ENCODE data around the gene NAA60.
"Not testable (repeated sequence)": the region's sequence is repeated elsewhere in the genome, so short reads cannot be mapped to it uniquely, and the experiment has no call there.

NAA60 gene

DNA sequence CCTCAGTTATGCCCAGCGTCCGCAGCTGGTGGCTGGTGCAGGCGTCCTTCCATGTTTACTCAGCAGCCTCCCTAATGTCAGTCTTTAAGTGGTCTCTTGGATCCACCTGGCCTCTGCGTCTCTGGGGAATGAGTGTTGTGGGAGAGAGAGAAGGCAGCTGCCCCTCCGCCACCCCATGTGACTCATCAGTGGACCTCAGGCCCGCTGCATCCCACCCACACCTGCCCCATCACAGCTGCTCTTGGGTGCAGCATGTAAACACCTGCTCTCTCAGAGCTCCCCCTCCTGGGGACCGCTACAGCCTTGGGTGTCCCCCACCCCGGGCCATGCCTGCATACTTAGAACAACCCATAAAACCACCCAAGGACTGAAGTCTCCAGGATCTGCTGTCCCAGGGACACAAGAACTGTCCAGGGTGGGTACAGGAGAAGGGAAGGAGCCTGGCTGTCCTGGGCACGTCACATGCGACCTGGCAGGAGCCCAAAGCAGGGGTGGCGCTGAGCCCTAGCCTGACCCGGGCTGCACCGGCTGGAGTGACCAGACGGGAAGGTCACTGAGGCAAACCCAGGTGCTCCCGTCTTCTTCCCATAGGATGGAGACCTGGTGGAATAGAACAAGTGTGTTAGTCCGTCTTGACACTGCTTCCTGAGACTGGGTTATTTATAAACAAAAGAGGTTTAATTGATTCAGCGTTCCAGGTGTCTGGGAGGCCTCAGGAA lies 47.6 kb downstream of the NAA60 start:
- no peak for DNase-seq (ENCODE audit: low read depth)
- TF ChIP-seq, protein P1, sequence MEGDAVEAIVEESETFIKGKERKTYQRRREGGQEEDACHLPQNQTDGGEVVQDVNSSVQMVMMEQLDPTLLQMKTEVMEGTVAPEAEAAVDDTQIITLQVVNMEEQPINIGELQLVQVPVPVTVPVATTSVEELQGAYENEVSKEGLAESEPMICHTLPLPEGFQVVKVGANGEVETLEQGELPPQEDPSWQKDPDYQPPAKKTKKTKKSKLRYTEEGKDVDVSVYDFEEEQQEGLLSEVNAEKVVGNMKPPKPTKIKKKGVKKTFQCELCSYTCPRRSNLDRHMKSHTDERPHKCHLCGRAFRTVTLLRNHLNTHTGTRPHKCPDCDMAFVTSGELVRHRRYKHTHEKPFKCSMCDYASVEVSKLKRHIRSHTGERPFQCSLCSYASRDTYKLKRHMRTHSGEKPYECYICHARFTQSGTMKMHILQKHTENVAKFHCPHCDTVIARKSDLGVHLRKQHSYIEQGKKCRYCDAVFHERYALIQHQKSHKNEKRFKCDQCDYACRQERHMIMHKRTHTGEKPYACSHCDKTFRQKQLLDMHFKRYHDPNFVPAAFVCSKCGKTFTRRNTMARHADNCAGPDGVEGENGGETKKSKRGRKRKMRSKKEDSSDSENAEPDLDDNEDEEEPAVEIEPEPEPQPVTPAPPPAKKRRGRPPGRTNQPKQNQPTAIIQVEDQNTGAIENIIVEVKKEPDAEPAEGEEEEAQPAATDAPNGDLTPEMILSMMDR (conservative IDR thresholded peaks at IDR 0.05; ENCODE audit: low read length), result no peak
- no peak overlapping the region for H3K4me3 ChIP-seq (ENCODE audit: low read length)

DNA sequence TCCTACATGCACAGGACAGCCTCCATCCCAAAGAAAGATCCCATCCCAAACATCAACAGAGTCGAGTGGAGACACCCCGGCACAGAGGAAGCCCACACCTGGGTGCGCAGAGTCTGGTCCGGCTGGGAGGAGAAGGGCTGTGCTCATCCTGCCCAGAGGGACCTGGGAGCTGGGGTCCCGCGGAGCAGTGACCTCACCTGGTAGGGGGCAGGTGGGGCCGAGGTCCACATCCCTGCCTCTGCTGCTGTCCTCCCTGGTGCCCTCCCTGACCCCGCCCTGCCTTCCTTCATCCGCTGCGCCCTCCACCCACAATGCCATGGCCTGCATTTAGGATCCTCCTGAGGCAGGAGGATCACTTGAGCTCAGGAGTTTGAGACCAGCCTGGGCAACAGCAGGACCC lies 48.9 kb downstream of the NAA60 start:
- DNase-seq (ENCODE audit: low read depth), result no peak
- TF ChIP-seq, protein P1 (conservative IDR thresholded peaks at IDR 0.05; ENCODE audit: low read length), result no peak
- H3K4me3 ChIP-seq (ENCODE audit: low read length), result no peak overlapping the region

DNA sequence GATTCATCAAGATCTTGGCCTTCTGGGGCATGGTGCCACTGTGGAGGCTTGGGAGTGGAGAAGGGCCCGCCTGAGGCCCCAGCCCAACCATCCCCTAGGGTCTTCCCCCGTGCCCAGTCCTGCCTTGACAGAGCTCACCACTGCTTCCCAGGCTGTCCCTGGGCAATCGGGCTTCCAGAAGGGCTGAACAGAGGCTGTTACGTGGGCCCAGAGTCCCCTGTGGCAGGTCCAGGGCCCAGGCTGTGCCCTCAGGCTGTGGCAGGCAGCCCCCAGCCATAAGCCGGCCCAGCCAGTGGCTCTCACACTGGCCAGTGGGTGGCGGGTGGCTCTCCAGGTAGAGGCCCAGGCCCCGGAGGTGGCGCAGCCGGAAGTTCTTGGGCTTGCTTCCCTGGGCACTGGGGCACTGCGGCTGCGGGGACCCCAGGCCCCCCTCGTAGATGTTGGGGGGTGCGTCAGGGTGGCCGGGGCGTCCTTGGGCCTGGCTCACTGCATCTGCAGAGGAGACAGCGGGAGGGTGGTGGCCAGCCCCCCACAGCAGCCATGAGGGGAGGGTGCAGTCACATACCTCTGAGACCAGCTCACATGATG lies 51.0 kb downstream of the NAA60 start:
- no peak for DNase-seq (ENCODE audit: low read depth)

DNA sequence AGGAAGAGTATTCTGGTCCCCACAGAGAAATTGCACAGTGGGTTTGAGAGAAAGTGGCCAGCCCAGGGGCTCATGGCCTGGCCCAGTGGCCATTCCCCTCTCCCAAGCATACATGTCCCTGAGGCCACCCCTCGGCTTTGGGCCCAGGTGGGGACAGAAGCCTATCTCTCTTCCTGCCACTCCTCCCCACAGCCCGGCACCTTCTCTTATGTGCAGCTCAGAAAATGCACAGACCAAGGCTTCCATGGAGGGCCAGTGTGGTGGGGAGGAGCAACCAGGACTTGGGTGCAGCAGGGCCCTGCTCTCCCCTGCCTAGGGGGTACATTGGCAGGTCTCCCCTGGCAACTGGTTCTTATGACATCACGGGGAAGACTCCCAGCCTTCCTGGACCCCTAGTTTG lies 51.7 kb downstream of the NAA60 start, which contains the start of gene C16orf90:
C16orf90 (minus strand) TSS at position 314 of the 400 bp plus-strand sequence; CDS start at position 246, 68 bp downstream.
- no peak within 1 kb of the TSS for H3K4me3 ChIP-seq (ENCODE audit: low read length)
- TF ChIP-seq, protein P1 (conservative IDR thresholded peaks at IDR 0.05; ENCODE audit: low read length), result no peak
- no peak for DNase-seq (ENCODE audit: low read depth)

More for the DNA sequence above, 51.0 kb downstream of the NAA60 start:
- TF ChIP-seq, protein P1 (conservative IDR thresholded peaks at IDR 0.05; ENCODE audit: low read length), result no peak
- H3K4me3 ChIP-seq (ENCODE audit: low read length), result no peak overlapping the region

DNA sequence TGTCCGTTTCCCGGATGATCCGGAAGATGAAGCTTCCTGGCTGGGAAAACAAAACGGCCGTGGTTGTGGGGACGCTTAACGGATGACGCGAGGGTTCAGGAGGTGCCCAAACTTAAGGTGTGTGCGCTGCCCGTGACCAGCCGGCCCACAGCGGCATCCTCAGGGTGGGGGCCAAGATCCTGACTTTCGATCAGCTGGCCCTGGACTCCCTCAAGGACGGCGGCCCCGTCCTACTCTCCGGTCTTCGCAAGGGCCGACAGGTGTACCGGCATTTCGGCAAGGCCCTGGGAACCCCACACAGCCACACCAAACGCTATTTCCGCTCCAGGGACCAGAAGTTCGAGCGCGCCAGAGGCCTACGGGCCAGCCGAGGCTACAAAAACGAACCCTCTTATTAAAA lies 52.9 kb downstream of the NAA60 start:
- TF ChIP-seq, protein P1 (conservative IDR thresholded peaks at IDR 0.05; ENCODE audit: low read length), result no peak
- DNase-seq (ENCODE audit: low read depth), result no peak

DNA sequence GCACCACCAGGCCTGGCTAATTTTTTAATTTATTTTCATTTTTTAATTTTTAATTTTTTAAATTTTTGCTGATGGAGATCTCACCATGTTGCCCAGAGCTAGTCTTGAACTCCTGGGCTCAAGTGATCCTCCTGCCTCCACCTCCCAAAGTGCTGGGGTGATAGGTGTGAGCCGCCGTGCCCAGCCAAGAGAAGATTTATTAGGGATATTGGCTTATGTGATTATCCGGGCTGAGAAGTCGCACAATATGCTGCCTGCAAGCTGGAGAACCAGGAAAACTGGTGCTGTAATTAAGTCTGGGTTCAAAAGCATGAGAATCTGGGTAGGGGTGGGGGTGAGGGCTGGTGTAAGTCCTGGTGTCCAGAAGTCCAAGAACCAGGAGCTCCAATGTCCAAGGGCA lies 54.3 kb downstream of the NAA60 start:
- TF ChIP-seq, protein P1 (conservative IDR thresholded peaks at IDR 0.05; ENCODE audit: low read length), result no peak
- DNase-seq (ENCODE audit: low read depth), result no peak

More for the DNA sequence above, 52.9 kb downstream of the NAA60 start:
- H3K4me3 ChIP-seq (ENCODE audit: low read length), result no peak overlapping the region

DNA sequence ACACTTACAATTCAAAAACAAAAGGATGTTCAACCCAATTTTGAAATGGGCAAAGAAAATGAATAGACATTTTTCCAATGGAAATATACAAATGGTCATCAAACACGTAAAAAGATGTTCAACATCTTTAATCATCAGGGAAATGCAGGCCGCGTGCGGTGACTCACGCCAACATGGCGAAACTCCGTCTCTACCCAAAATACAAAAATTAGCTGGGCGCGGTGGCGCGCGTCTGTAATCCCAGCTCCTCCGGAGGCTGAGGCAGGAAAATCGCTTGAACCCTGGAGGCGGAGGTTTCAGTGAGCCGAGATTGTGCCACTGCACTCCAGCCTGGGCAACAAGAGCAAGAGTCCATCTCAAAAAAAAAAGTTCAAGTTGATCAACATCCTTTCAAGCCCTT lies 55.5 kb downstream of the NAA60 start:
- no peak overlapping the region for H3K4me3 ChIP-seq (ENCODE audit: low read length)
- DNase-seq (ENCODE audit: low read depth), result no peak
- TF ChIP-seq, protein P1 (conservative IDR thresholded peaks at IDR 0.05; ENCODE audit: low read length), result no peak

More for the DNA sequence above, 54.3 kb downstream of the NAA60 start:
- no peak overlapping the region for H3K4me3 ChIP-seq (ENCODE audit: low read length)

DNA sequence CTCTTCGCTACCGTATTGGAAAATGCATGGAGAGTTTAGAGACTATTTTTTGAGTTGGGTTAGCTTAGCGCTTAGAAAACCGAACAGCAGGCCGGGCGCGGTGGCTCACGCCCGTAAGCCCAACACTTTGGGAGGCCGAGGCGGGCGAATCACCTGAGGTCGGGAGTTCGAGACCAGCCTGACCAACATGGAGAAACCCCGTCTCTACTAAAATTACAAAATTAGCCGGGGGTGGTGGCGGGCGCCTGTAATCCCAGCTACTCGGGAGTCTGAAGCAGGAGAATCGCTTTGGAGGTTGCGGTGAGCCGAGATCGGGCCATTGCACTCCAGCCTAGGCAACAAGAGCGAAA lies 57.9 kb downstream of the NAA60 start:
- H3K4me3 ChIP-seq (ENCODE audit: low read length), result peak overlapping the region; percentile 84
- DNase-seq (ENCODE audit: low read depth), result not testable (repeated sequence)
